Neural progenitor cell (in vitro differentiated cells): ENCODE data around the gene SLCO3A1. TPM values are rescaled to one million over a fixed set of nuclear protein-coding genes. Genes with fewer than 3 reads are reported as not detected.

Source experiments
- DNase-seq: peaks from one replicate; pipeline ENCODE4 v3.0.0-alpha.2; 2016; ENCODE audit warnings: low spot score
- H2AFZ ChIP-seq: fragments of 200-600 bp; sonication (generic); replicated peaks from 2 replicates; pipeline ENCODE4 v1.6.1; 2016; ENCODE audit warnings: antibody characterized with exemption
- H3F3A ChIP-seq: fragments of 200-600 bp; sonication (generic); 2 replicates; pipeline ENCODE4 v1.6.1; 2016; ENCODE audit warnings: antibody characterized with exemption, low read depth
- H3K27ac ChIP-seq: fragments of 200-600 bp; sonication (generic); 2 replicates; pipeline ENCODE4 v1.5.1; 2016; ENCODE audit warnings: mild to moderate bottlenecking
- H3K27me3 ChIP-seq: fragments of 200-600 bp; sonication (generic); 2 replicates; pipeline ENCODE4 v1.6.1; 2016; ENCODE audit warnings: mild to moderate bottlenecking, moderate library complexity
- H3K36me3 ChIP-seq: fragments of 200-600 bp; sonication (generic); 2 replicates; pipeline ENCODE4 v1.5.1; 2016
- H3K4me1 ChIP-seq: fragments of 200-600 bp; sonication (generic); 2 replicates; pipeline ENCODE4 v1.6.1; 2016; ENCODE audit warnings: mixed run types
- H3K4me2 ChIP-seq: fragments of 200-600 bp; sonication (generic); 2 replicates; pipeline ENCODE4 v1.6.1; 2016
- H3K4me3 ChIP-seq: fragments of 200-600 bp; sonication (generic); 2 replicates; pipeline ENCODE4 v1.5.1; 2016
- H3K79me2 ChIP-seq: fragments of 200-600 bp; sonication (generic); 2 replicates; pipeline ENCODE4 v1.6.1; 2016; ENCODE audit warnings: low read depth
- H3K9ac ChIP-seq: fragments of 200-600 bp; sonication (generic); 2 replicates; pipeline ENCODE4 v1.6.1; 2016
- H3K9me3 ChIP-seq: fragments of 200-600 bp; sonication (generic); 2 replicates; pipeline ENCODE4 v1.5.1; 2016; ENCODE audit warnings: low read depth
- H4K20me1 ChIP-seq: fragments of 200-600 bp; sonication (generic); 2 replicates; pipeline ENCODE4 v1.6.1; 2016; ENCODE audit warnings: low read depth
- H3K27ac Mint-ChIP-seq: 3 replicates; pipeline ENCODE4 v1.8.0; 2021; ENCODE audit warnings: mixed read lengths
- H3K27me3 Mint-ChIP-seq: 2 replicates; pipeline ENCODE4 v1.8.0; 2022; ENCODE audit warnings: low read depth, mild to moderate bottlenecking, inconsistent platforms, moderate library complexity, mixed read lengths; ENCODE audit not compliant: insufficient read depth
- H3K36me3 Mint-ChIP-seq: 3 replicates; pipeline ENCODE4 v1.8.0; 2021; ENCODE audit warnings: mixed read lengths
- H3K4me1 Mint-ChIP-seq: 3 replicates; pipeline ENCODE4 v1.8.0; 2021; ENCODE audit warnings: mixed read lengths
- H3K4me3 Mint-ChIP-seq: 3 replicates; pipeline ENCODE4 v1.8.0; 2021; ENCODE audit warnings: mild to moderate bottlenecking, moderate library complexity, mixed read lengths
- H3K9me3 Mint-ChIP-seq: 3 replicates; pipeline ENCODE4 v1.8.0; 2020; ENCODE audit warnings: mixed read lengths
- CTCF ChIP-seq: fragments of 200-600 bp; sonication (generic); IDR thresholded peaks from 2 replicates; pipeline ENCODE4 v1.5.1; 2017; ENCODE audit warnings: antibody characterized with exemption, mild to moderate bottlenecking
- EZH2 ChIP-seq: fragments of 200-600 bp; sonication (generic); IDR thresholded peaks from 2 replicates; pipeline ENCODE4 v1.6.1; 2017; ENCODE audit warnings: antibody characterized with exemption, mild to moderate bottlenecking, moderate library complexity
- EZH2phosphoT487 ChIP-seq: fragments of 200-600 bp; sonication (generic); IDR thresholded peaks from 2 replicates; pipeline ENCODE4 v1.6.1; 2017; ENCODE audit warnings: antibody characterized with exemption
- total RNA-seq: library from RNA; depleted of rRNA; stranded (reverse); fragments of >200 nt; gene quantifications from 2 replicates; pipeline ENCODE4 v1.2.3, GENCODE V29; 2015; ENCODE audit warnings: low replicate concordance

Gene SLCO3A1
- total RNA-seq, 1 donor from 2014 or later = 6.6 TPM

- no peaks in the 10 kb centered on the region for H3K9me3 ChIP-seq
- Mint-ChIP-seq H3K36me3 (no peaks in the 10 kb centered on the region), H3K4me1 (peaks cover 10% of the 10 kb centered on the region), H3K27me3 (peaks cover 3% of the 10 kb centered on the region), H3K9me3 (no peaks in the 10 kb centered on the region), H3K4me3 (no peak overlapping the region), H3K27ac (no peak overlapping the region)
- no peaks in the 10 kb centered on the region for H3K79me2 ChIP-seq
- TF ChIP-seq EZH2phosphoT487 = no peak
- TF ChIP-seq CTCF = no peak
- TF ChIP-seq EZH2 = no peak
- no peak overlapping the region for H3K4me2 ChIP-seq
- no peak overlapping the region for H3K4me3 ChIP-seq
- no peak overlapping the region for H3K9ac ChIP-seq
- no peaks in the 10 kb centered on the region for H3K27me3 ChIP-seq
- H3K4me1 ChIP-seq = peaks cover 7% of the 10 kb centered on the region
- no peaks in the 10 kb centered on the region for H3K36me3 ChIP-seq
- no peak overlapping the region for H2AFZ ChIP-seq
- no peak overlapping the region for H3K27ac ChIP-seq
- H4K20me1 ChIP-seq = no peaks in the 10 kb centered on the region
- DNase-seq = no peak
- H3F3A ChIP-seq = no peaks in the 10 kb centered on the region
Measured at GRCh38 chr15:91970142-91970541, 116.6 kb downstream of the SLCO3A1 start.

- H3K9me3 ChIP-seq = no peaks in the 10 kb centered on the region
- no peaks in the 10 kb centered on the region for H3F3A ChIP-seq
- no peak overlapping the region for H3K4me3 Mint-ChIP-seq
- H3K4me3 ChIP-seq = no peak overlapping the region
- DNase-seq = no peak
- H3K27ac ChIP-seq = no peak overlapping the region
- no peak overlapping the region for H3K9ac ChIP-seq
- peaks cover 3% of the 10 kb centered on the region for H3K27me3 Mint-ChIP-seq
- no peak overlapping the region for H3K4me2 ChIP-seq
- no peaks in the 10 kb centered on the region for H4K20me1 ChIP-seq
- no peak overlapping the region for H3K27ac Mint-ChIP-seq
- H3K27me3 ChIP-seq = no peaks in the 10 kb centered on the region
- H3K4me1 Mint-ChIP-seq = no peaks in the 10 kb centered on the region
- H3K9me3 Mint-ChIP-seq = no peaks in the 10 kb centered on the region
- no peaks in the 10 kb centered on the region for H3K36me3 Mint-ChIP-seq
- H3K79me2 ChIP-seq = no peaks in the 10 kb centered on the region
- H3K4me1 ChIP-seq = no peaks in the 10 kb centered on the region
- H3K36me3 ChIP-seq = no peaks in the 10 kb centered on the region
- no peak overlapping the region for H2AFZ ChIP-seq
- TF ChIP-seq EZH2 (no peak), CTCF (peak; percentile 11)
Measured at GRCh38 chr15:91973481-91973880, 120.0 kb downstream of the SLCO3A1 start.

- H3K27me3 Mint-ChIP-seq = peaks cover 3% of the 10 kb centered on the region
- Histone ChIP-seq H3K9me3 (no peaks in the 10 kb centered on the region), H3K27ac (no peak overlapping the region), H3K36me3 (no peaks in the 10 kb centered on the region), H2AFZ (no peak overlapping the region), H3K27me3 (no peaks in the 10 kb centered on the region), H3K4me2 (no peak overlapping the region), H3K79me2 (no peaks in the 10 kb centered on the region), H3K9ac (no peak overlapping the region), H3K4me1 (no peaks in the 10 kb centered on the region), H3F3A (no peaks in the 10 kb centered on the region), H4K20me1 (no peaks in the 10 kb centered on the region), H3K4me3 (no peak overlapping the region)
- no peaks in the 10 kb centered on the region for H3K36me3 Mint-ChIP-seq
- H3K4me3 Mint-ChIP-seq = no peak overlapping the region
- DNase-seq = no peak
- peak overlapping the region; percentile 22 for H3K27ac Mint-ChIP-seq
- no peaks in the 10 kb centered on the region for H3K9me3 Mint-ChIP-seq
- no peak for TF ChIP-seq EZH2
- TF ChIP-seq CTCF = no peak
- TF ChIP-seq EZH2phosphoT487 = no peak
- no peaks in the 10 kb centered on the region for H3K4me1 Mint-ChIP-seq
Measured at GRCh38 chr15:91974321-91974720, 120.8 kb downstream of the SLCO3A1 start.
